ENCODE measurements around the gene CTSG. TPM values are rescaled to one million over a fixed set of nuclear protein-coding genes. Genes with fewer than 3 reads are reported as not detected.

The CTSG gene
- total and polyA plus RNA-seq, 10 of the 15 experiments (the other 5 are each of a cell fraction or from before 2014, with no cell fraction given): not detected

GRCh38 chr14:24613747-24614146 is 37.7 kb upstream of the CTSG start:
- BruUV-seq (replicated peaks): no TSS peak
- H3K4me2 ChIP-seq (ENCODE audit: control insufficient read depth, insufficient read depth): no peak overlapping the region
- DNase-seq (ENCODE audit: low read depth, low spot score): no peak
- ChIA-PET CTCF (interaction anchor here (1.5 to 1.6 kb wide), 2 partner anchors 8 to 65 kb away, joined by 5 to 6 read pairs; no protein-coding TSS in a partner anchor), SMC1A (ENCODE audit: uncharacterized antibody, unreplicated experiment) (interaction anchor here (1.2 to 1.8 kb wide), 2 partner anchors 9 to 43 kb away, joined by 3 to 4 read pairs; no protein-coding TSS in a partner anchor), RAD21 (ENCODE audit: unreplicated experiment) (interaction anchor here (0.7 kb wide), 1 partner anchor 60 kb away, joined by 3 read pairs; no protein-coding TSS in a partner anchor), POLR2A (no interaction called here)
- H3K27me3 ChIP-seq (replicated peaks in 1 of 2; ENCODE audit: control insufficient read depth in 2 of 2, insufficient read depth in 2 of 2, low read length in 1 of 2): no peaks in the 10 kb centered on the region
- H3K27ac ChIP-seq (ENCODE audit: control insufficient read depth, insufficient read depth): no peak overlapping the region
- H3K9me3 ChIP-seq (replicated peaks; ENCODE audit: control insufficient read depth, insufficient read depth, low read length): no peaks in the 10 kb centered on the region
- 100% methylated on average over 2 of the region's 2 CpGs for WGBS (ENCODE audit: insufficient coverage, insufficient replicate concordance, low lambda C conversion rate, missing lambda C conversion rate)
- no peak for FAIRE-seq
- no peak for ATAC-seq
- H2AFZ ChIP-seq (ENCODE audit: control insufficient read depth, low read depth, low read length): no peak overlapping the region
- no peaks in the 10 kb centered on the region for H4K20me1 ChIP-seq (ENCODE audit: control insufficient read depth, insufficient read depth)
- in situ Hi-C loops (cut with MboI) (no loop called here), intact Hi-C loops (cut with micrococcal nuclease; ENCODE audit: unreplicated experiment) (no loop called here)
- H3K36me3 ChIP-seq (ENCODE audit: control insufficient read depth in 2 of 2, insufficient read depth in 2 of 2, low read length in 1 of 2): no peaks in the 10 kb centered on the region
- no peak overlapping the region for H3K4me3 ChIP-seq
- no peak overlapping the region for H3K9ac ChIP-seq (ENCODE audit: control insufficient read depth, insufficient read depth, low read length)
- TF ChIP-seq MTA2 (IDR thresholded peaks at IDR 0.05; ENCODE audit: low read depth) (no peak), NKRF (conservative IDR thresholded peaks at IDR 0.05) (no peak), CTCF (IDR thresholded peaks at IDR 0.05 in 2 of 3, conservative IDR thresholded peaks at IDR 0.05 in 1 of 3; ENCODE audit: control insufficient read depth in 2 of 3, extremely low read depth in 1 of 3, insufficient read depth in 1 of 3, low read depth in 3 of 3, low read length in 3 of 3) (no peak), NFXL1 (IDR thresholded peaks at IDR 0.05; ENCODE audit: borderline replicate concordance) (no peak), SREBF2 (IDR thresholded peaks at IDR 0.05; ENCODE audit: low read length) (no peak)
- peaks cover 19% of the 10 kb centered on the region for H3K4me1 ChIP-seq (ENCODE audit: control insufficient read depth, insufficient read depth, low read length)
- no peaks in the 10 kb centered on the region for H3K79me2 ChIP-seq (ENCODE audit: control insufficient read depth, insufficient read depth, low read length)
